Vagina (tissue), 2 donors: ENCODE measurements around the gene H2AZ2.

Experiments used
- CTCF ChIP-seq, 3 experiments: fragments of 450-650 bp in 2 of 3; fragments of 200-600 bp in 1 of 3; sonication (generic) in 1 of 3; IDR thresholded peaks; one replicate each; pipeline ENCODE4 v1.5.1; 2017 to 2019; ENCODE audit warnings: antibody characterized with exemption in 3 of 3, mild to moderate bottlenecking in 2 of 3, moderate library complexity in 2 of 3
- POLR2A ChIP-seq, 2 donors: fragments of 450-650 bp; IDR thresholded peaks; one replicate each; pipeline ENCODE4 v1.6.1; 2017; ENCODE audit warnings: antibody characterized with exemption in 2 of 2, mild to moderate bottlenecking in 2 of 2, moderate library complexity in 2 of 2

- TF ChIP-seq POLR2A (IDR thresholded peaks at IDR 0.05) = no peak
- TF ChIP-seq CTCF (IDR thresholded peaks at IDR 0.05) = no peak
Measured at GRCh38 chr7:44887293-44887692, 39.4 kb upstream of the H2AZ2 start.
